Activated CD4-positive, alpha-beta memory T cell treated with anti-CD3 and anti-CD28 coated beads for 36 hours (primary cell): Measurements from ENCODE around the gene SARDH. TPM values are rescaled to one million over a fixed set of nuclear protein-coding genes. Genes with fewer than 3 reads are reported as not detected.
A peak's percentile ranks its signal among the peaks of the same experiment; 100 is the strongest.

Experiments used
- CTCF ChIA-PET: fragments of 350-600 bp; sonication (Branson Sonifier 250); formaldehyde crosslinking; loops from one replicate; lab custom pipeline; 2021; ENCODE audit warnings: antibody characterized with exemption, inconsistent platforms; lab: Charles Lee
- POLR2A ChIA-PET: fragments of 350-600 bp; sonication (Branson Sonifier 250); formaldehyde crosslinking; loops from one replicate; lab custom pipeline; 2021; ENCODE audit warnings: antibody characterized with exemption; lab: Charles Lee
- DNase-seq: peaks from one replicate; pipeline ENCODE4 v3.0.0-alpha.2; 2020
- H3K27ac Mint-ChIP-seq: one replicate; pipeline ENCODE4 v1.8.0; 2021; ENCODE audit warnings: mixed read lengths
- H3K27me3 Mint-ChIP-seq: one replicate; pipeline ENCODE4 v1.8.0; 2021; ENCODE audit warnings: mixed read lengths
- H3K36me3 Mint-ChIP-seq: one replicate; pipeline ENCODE4 v1.8.0; 2021; ENCODE audit warnings: mixed read lengths
- H3K4me1 Mint-ChIP-seq: one replicate; pipeline ENCODE4 v1.8.0; 2021; ENCODE audit warnings: low read depth, mixed read lengths
- H3K4me3 Mint-ChIP-seq: one replicate; pipeline ENCODE4 v1.8.0; 2021; ENCODE audit warnings: mild to moderate bottlenecking, mixed read lengths
- H3K9me3 Mint-ChIP-seq: one replicate; pipeline ENCODE4 v1.8.0; 2021; ENCODE audit warnings: mixed read lengths
- intact Hi-C: fragments of 100-400 bp; cut with micrococcal nuclease; formaldehyde crosslinking; loops from one replicate; pipeline ENCODE4 v1.15.1; 2023
- total RNA-seq, 2 experiments: library from RNA; stranded (reverse); gene quantifications; one replicate each; pipeline ENCODE4 v1.2.3, GENCODE V29; 2021

The SARDH gene, protein sequence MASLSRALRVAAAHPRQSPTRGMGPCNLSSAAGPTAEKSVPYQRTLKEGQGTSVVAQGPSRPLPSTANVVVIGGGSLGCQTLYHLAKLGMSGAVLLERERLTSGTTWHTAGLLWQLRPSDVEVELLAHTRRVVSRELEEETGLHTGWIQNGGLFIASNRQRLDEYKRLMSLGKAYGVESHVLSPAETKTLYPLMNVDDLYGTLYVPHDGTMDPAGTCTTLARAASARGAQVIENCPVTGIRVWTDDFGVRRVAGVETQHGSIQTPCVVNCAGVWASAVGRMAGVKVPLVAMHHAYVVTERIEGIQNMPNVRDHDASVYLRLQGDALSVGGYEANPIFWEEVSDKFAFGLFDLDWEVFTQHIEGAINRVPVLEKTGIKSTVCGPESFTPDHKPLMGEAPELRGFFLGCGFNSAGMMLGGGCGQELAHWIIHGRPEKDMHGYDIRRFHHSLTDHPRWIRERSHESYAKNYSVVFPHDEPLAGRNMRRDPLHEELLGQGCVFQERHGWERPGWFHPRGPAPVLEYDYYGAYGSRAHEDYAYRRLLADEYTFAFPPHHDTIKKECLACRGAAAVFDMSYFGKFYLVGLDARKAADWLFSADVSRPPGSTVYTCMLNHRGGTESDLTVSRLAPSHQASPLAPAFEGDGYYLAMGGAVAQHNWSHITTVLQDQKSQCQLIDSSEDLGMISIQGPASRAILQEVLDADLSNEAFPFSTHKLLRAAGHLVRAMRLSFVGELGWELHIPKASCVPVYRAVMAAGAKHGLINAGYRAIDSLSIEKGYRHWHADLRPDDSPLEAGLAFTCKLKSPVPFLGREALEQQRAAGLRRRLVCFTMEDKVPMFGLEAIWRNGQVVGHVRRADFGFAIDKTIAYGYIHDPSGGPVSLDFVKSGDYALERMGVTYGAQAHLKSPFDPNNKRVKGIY
- 1 to 10 TPM; 6.5 to 6.6 TPM for total RNA-seq

- no peak within 1 kb of the TSS for H3K27ac Mint-ChIP-seq
- peak; percentile 67 for DNase-seq
Measured at GRCh38 chr9:133737774-133738639, at the start of gene SARDH. TSS of gene SARDH (minus strand) at chr9:133738352. CDS start at chr9:133734173, 4,179 bp downstream.

DNA sequence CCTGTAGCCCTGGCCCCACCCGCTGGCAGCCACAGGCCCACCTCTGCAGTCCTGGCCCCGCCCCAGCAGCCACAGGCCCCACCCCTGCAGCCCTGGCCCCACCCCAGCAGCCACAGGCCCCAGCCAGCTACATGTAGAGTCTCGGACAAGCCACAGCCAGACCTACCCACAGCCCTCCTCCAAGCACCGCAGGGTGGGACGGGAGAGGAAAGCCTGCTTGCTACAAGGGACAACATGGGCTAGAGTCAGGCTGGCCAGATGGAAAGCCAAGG is 49.5 kb upstream of the SARDH start:
- no peak for DNase-seq
- POLR2A ChIA-PET = interaction anchor here (0.6 kb wide), 1 partner anchor 191 kb away, joined by 3 read pairs; no protein-coding TSS in a partner anchor
- Mint-ChIP-seq H3K9me3 (no peaks in the 10 kb centered on the region), H3K27me3 (peaks cover 7% of the 10 kb centered on the region), H3K4me1 (no peaks in the 10 kb centered on the region), H3K4me3 (no peak overlapping the region), H3K36me3 (no peaks in the 10 kb centered on the region), H3K27ac (no peak overlapping the region)
- intact Hi-C loops = no loop called here
- CTCF ChIA-PET = no interaction called here

More at GRCh38 chr9:133737774-133738639, at the start of gene SARDH:
- no peaks in the 10 kb centered on the region for H3K36me3 Mint-ChIP-seq
- ChIA-PET POLR2A (no interaction called here), CTCF (interaction anchor here (1.0 kb wide), 1 partner anchor 148 kb away, joined by 3 read pairs; no protein-coding TSS in a partner anchor)
- intact Hi-C loops = no loop called here
- H3K4me3 Mint-ChIP-seq = peak within 1 kb of the TSS; percentile 50
- no peaks in the 10 kb centered on the region for H3K27me3 Mint-ChIP-seq
- peaks cover 5% of the 10 kb centered on the region for H3K4me1 Mint-ChIP-seq
- no peaks in the 10 kb centered on the region for H3K9me3 Mint-ChIP-seq

GRCh38 chr9:133786907-133787753 is 49.0 kb upstream of the SARDH start:
- Mint-ChIP-seq H3K27me3 (peaks cover 7% of the 10 kb centered on the region), H3K4me1 (no peaks in the 10 kb centered on the region), H3K27ac (no peak overlapping the region), H3K36me3 (no peaks in the 10 kb centered on the region), H3K4me3 (no peak overlapping the region), H3K9me3 (no peaks in the 10 kb centered on the region)
- intact Hi-C loops = no loop called here
- ChIA-PET CTCF (interaction anchor here (0.9 kb wide), 1 partner anchor 206 kb away, joined by 4 read pairs; no protein-coding TSS in a partner anchor), POLR2A (interaction anchor here (0.6 kb wide), 1 partner anchor 191 kb away, joined by 3 read pairs; no protein-coding TSS in a partner anchor)
- DNase-seq = no peak

- Mint-ChIP-seq H3K27me3 (peaks cover 7% of the 10 kb centered on the region), H3K4me3 (no peak overlapping the region), H3K27ac (no peak overlapping the region), H3K36me3 (no peaks in the 10 kb centered on the region), H3K4me1 (no peaks in the 10 kb centered on the region), H3K9me3 (no peaks in the 10 kb centered on the region)
- DNase-seq = no peak
- intact Hi-C loops = no loop called here
- ChIA-PET CTCF (interaction anchor here (0.9 kb wide), 1 partner anchor 207 kb away, joined by 4 read pairs; no protein-coding TSS in a partner anchor), POLR2A (no interaction called here)
Measured at GRCh38 chr9:133786371-133786753, 48.2 kb upstream of the SARDH start.

GRCh38 chr9:133785753-133786370 is 47.7 kb upstream of the SARDH start:
- no peak overlapping the region for H3K27ac Mint-ChIP-seq
- POLR2A ChIA-PET = no interaction called here
- no peaks in the 10 kb centered on the region for H3K36me3 Mint-ChIP-seq
- intact Hi-C loops = no loop called here
- DNase-seq = no peak
- no peaks in the 10 kb centered on the region for H3K9me3 Mint-ChIP-seq
- H3K27me3 Mint-ChIP-seq = peaks cover 7% of the 10 kb centered on the region
- CTCF ChIA-PET = no interaction called here
- no peaks in the 10 kb centered on the region for H3K4me1 Mint-ChIP-seq
- no peak overlapping the region for H3K4me3 Mint-ChIP-seq

GRCh38 chr9:133784731-133785561 is 46.8 kb upstream of the SARDH start:
- no peaks in the 10 kb centered on the region for H3K36me3 Mint-ChIP-seq
- ChIA-PET CTCF (interaction anchor here (1.8 kb wide), 1 partner anchor 209 kb away, joined by 11 read pairs; no protein-coding TSS in a partner anchor), POLR2A (no interaction called here)
- H3K9me3 Mint-ChIP-seq = no peaks in the 10 kb centered on the region
- no peak for DNase-seq
- intact Hi-C loops = no loop called here
- H3K4me1 Mint-ChIP-seq = no peaks in the 10 kb centered on the region
- H3K27ac Mint-ChIP-seq = no peak overlapping the region
- peaks cover 7% of the 10 kb centered on the region for H3K27me3 Mint-ChIP-seq
- H3K4me3 Mint-ChIP-seq = no peak overlapping the region

- ChIA-PET CTCF (interaction anchor here (1.4 to 3.9 kb wide), 4 partner anchors 10 to 211 kb away, joined by 3 to 118 read pairs (median 6); no protein-coding TSS in a partner anchor), POLR2A (no interaction called here)
- intact Hi-C loops = no loop called here
- DNase-seq = no peak
- Mint-ChIP-seq H3K4me1 (no peaks in the 10 kb centered on the region), H3K9me3 (no peaks in the 10 kb centered on the region), H3K36me3 (no peaks in the 10 kb centered on the region), H3K27me3 (no peaks in the 10 kb centered on the region), H3K4me3 (no peak overlapping the region), H3K27ac (no peak overlapping the region)
Measured at GRCh38 chr9:133783331-133783731, 45.2 kb upstream of the SARDH start.

DNA sequence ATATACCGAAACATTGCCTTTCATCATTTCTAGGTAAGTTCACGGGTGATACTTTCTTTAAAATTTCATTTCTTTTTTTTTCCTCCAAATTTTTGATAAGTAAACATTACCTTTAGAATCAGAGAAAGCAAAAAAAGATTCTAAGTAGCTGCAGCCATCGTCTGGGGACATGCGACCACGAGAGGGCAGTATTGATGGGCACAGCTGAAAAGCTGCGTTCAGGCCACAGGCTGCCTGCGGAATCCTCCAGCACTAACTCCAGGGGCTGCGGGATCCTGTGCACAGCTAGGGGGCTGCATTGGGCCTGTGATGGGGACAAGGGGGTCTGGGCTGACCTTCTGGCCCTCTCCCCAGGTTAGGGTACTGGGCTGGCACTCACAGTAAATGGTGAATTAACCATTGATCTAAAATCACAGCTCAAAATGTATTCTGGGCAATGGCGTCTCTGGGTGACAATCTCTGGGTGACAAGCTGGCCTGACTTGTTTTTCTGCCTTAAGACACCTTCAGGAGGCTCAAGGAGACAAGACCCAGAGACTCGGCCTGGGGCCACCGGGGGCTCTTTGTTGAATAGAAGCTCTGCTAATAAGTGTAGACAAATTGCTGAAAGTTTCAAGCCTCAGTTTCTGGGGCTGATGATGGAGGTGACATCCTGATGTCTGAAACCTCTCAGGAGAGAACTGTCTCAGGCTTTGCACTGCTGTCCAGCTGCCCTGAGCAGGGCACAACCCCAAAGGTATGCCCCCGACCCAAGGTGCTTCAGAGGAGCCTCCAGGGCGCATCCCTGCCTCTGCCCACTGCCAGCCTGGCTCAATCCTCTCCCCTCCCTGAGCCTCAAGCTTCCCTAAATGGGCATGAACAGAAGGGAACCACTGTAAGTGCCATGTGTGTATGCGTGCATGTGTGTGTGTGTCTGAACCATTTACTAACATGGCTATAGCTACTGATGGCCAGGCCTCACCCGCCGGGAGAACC is 44.3 kb upstream of the SARDH start:
- intact Hi-C loops = loop anchor here (1.0 kb wide), 2 partner anchors 212 to 317 kb away; no protein-coding TSS in a partner anchor
- DNase-seq = peak; percentile 75
- ChIA-PET POLR2A (interaction anchor here (1.4 kb wide), 1 partner anchor 211 kb away, joined by 6 read pairs; no protein-coding TSS in a partner anchor), CTCF (interaction anchor here (0.6 to 3.9 kb wide), 20 partner anchors 9 to 381 kb away, joined by 3 to 118 read pairs (median 4); partner anchors contain the start of gene BRD3OS)
- Mint-ChIP-seq H3K4me1 (no peaks in the 10 kb centered on the region), H3K9me3 (no peaks in the 10 kb centered on the region), H3K36me3 (no peaks in the 10 kb centered on the region), H3K27me3 (no peaks in the 10 kb centered on the region), H3K27ac (no peak overlapping the region), H3K4me3 (no peak overlapping the region)

- Mint-ChIP-seq H3K27ac (no peak overlapping the region), H3K4me3 (no peak overlapping the region), H3K9me3 (no peaks in the 10 kb centered on the region), H3K27me3 (no peaks in the 10 kb centered on the region), H3K36me3 (no peaks in the 10 kb centered on the region), H3K4me1 (no peaks in the 10 kb centered on the region)
- CTCF ChIA-PET = interaction anchor here (0.6 to 3.9 kb wide), 18 partner anchors 9 to 381 kb away, joined by 3 to 118 read pairs (median 4); partner anchors contain the start of gene BRD3OS
- POLR2A ChIA-PET = interaction anchor here (1.4 kb wide), 1 partner anchor 212 kb away, joined by 6 read pairs; no protein-coding TSS in a partner anchor
- no peak for DNase-seq
- intact Hi-C loops = loop anchor here (1.0 kb wide), 2 partner anchors 213 to 318 kb away; no protein-coding TSS in a partner anchor
Measured at GRCh38 chr9:133781828-133782135, 43.6 kb upstream of the SARDH start.
